ENCODE data around the gene KRTAP4-9.
"Not testable (repeated sequence)": the region's sequence is repeated elsewhere in the genome, so short reads cannot be mapped to it uniquely, and the experiment has no call there.

GRCh38 chr17:41104386-41105038 lies 677 bp upstream of the KRTAP4-9 start:
- not testable (repeated sequence) for TF ChIP-seq EZH2 (IDR thresholded peaks at IDR 0.05; ENCODE audit: borderline replicate concordance, low read length); CTCF (IDR thresholded peaks at IDR 0.05; ENCODE audit: low read length)

Measured in OCI-LY1 (cell line).